Activated naive CD8-positive, alpha-beta T cell treated with anti-CD3 and anti-CD28 coated beads, Interleukin-2, amount 50 U/mL, for 24 hours (primary cell): ENCODE results near the gene ACOT11.

Source experiments
- ATAC-seq: fragments of 150-1000 bp; cut with Tn5 transposase; one replicate; pipeline ENCODE4 v1.10.0; 2021
- DNase-seq: peaks from one replicate; pipeline ENCODE4 v3.0.0; 2021
- H3K27ac Mint-ChIP-seq: one replicate; pipeline ENCODE4 v1.8.0; 2021; ENCODE audit warnings: mild to moderate bottlenecking, mixed read lengths
- H3K27me3 Mint-ChIP-seq: one replicate; pipeline ENCODE4 v1.8.0; 2021; ENCODE audit warnings: mixed read lengths
- H3K36me3 Mint-ChIP-seq: one replicate; pipeline ENCODE4 v1.8.0; 2021; ENCODE audit warnings: low read depth, mixed read lengths
- H3K4me1 Mint-ChIP-seq: one replicate; pipeline ENCODE4 v1.8.0; 2021; ENCODE audit warnings: mixed read lengths
- H3K4me3 Mint-ChIP-seq: one replicate; pipeline ENCODE4 v1.8.0; 2021; ENCODE audit warnings: mild to moderate bottlenecking, moderate library complexity, mixed read lengths
- H3K9me3 Mint-ChIP-seq: one replicate; pipeline ENCODE4 v1.8.0; 2021; ENCODE audit warnings: mixed read lengths

Gene ACOT11

DNA sequence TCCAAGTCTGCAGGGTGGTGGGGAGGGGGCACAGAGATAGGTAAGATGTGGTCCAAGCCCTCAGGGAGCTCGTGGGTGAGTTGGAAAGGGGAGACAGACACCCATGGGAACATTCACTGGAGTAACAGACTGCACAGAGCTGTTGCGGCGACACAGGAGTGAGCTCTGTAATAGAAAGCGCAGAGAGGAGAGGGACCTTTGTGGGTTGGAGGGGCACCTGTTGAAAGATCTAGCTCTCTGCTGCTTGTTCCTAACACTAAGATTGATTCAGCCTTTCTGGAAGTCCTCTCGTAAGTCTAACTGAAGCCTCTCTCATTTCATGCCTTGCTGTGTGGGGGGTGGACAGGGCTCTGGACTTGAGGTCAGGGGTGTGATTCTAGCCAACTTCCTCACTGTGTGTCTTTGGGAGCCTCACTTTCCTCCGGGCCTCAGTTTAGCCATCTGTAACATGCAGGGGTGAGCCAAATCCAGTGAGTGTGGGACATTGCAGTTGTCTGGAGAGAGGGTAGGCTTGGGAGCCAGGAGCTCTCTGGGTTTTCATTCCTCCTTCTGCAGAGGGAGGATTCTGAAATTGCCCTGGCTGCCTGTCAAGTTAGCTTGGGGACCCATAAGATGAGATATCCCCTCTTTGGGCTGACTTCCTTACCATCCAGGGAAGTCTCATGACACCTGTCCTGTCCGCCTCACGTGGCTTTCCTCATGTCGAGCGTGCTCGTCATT, 2.0 kb upstream of the ACOT11 start:
- Mint-ChIP-seq H3K4me3 (no peak overlapping the region), H3K27me3 (peaks cover 2% of the 10 kb centered on the region), H3K27ac (no peak overlapping the region), H3K36me3 (no peaks in the 10 kb centered on the region), H3K9me3 (no peaks in the 10 kb centered on the region), H3K4me1 (peaks cover 16% of the 10 kb centered on the region)
- ATAC-seq, result no peak
- no peak for DNase-seq

DNA sequence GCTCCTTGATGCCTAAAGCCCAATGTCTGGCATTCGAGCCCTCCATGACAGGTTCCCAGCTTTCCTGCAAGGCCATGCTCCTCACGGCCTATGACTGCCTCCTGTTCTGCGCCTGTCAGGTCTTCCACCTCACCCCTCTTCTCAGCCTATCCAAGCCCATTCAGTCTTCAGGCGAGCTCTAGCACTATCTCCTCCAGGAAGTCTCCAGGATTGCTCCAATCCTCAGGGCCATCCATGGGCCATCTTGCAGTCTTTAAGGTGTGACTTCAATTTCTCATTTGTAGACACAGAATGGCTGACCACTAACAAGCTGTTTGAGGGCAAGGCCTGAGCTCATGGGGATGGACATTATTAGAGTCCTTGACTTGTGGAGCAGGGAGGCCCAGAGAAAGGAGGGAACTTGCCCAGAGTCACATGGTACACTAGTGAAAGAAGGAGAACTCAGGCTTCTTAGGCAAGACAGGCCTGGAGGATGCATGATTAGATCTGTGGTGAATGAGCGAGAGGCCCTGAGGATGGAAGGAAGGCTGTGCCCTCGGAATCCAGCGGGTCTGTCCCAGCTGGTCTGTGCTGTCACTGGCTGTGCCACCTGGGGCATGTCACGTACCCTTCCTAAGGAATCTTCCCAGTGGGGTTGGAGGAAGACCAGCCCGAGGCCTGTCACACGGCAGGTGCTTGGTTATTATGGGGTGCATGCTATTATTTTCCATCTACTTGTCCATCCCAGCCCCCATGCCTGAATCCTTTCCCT, 1.2 kb upstream of the ACOT11 start:
- H3K4me3 Mint-ChIP-seq, result no peak overlapping the region
- no peak for ATAC-seq
- H3K4me1 Mint-ChIP-seq, result peaks cover 11% of the 10 kb centered on the region
- H3K27me3 Mint-ChIP-seq, result no peaks in the 10 kb centered on the region
- no peaks in the 10 kb centered on the region for H3K9me3 Mint-ChIP-seq
- H3K36me3 Mint-ChIP-seq, result no peaks in the 10 kb centered on the region
- no peak overlapping the region for H3K27ac Mint-ChIP-seq
- no peak for DNase-seq

DNA sequence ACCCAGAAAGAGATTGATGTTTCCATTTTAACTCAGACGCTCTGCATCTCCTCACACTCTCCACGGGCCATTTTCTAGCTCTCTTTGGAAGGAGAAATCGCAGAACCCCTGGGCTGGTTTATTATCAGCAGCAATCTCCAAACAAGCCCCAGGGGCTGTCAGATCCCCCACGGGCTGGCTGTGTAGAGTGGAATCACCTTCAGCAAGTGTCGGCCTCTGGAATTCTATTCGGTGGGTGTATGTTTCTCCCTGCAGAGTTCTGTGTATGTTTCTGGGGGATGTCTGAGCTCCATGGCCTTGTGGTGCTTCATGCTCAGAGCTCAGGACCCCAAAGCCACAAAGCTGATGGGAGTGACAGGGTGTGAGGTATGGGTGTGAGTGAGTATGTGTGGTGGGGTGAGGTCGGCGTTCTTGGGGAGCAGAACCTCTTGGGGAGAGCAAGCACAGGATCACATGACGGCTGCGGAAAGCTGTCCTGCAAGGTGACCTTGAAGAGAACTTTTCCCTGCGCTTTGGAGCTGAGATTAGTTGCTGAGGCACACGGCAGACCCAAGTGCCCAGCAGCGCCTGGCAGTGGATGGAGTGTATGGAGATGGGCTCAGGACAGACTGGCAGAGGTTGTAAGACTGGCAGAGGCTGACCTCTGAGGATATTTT, 489 bp downstream of the ACOT11 start:
- Mint-ChIP-seq H3K36me3 (no peaks in the 10 kb centered on the region), H3K9me3 (no peaks in the 10 kb centered on the region), H3K27ac (no peak overlapping the region), H3K4me1 (no peaks in the 10 kb centered on the region), H3K4me3 (no peak overlapping the region), H3K27me3 (no peaks in the 10 kb centered on the region)
- DNase-seq (no peak), ATAC-seq (no peak)

DNA sequence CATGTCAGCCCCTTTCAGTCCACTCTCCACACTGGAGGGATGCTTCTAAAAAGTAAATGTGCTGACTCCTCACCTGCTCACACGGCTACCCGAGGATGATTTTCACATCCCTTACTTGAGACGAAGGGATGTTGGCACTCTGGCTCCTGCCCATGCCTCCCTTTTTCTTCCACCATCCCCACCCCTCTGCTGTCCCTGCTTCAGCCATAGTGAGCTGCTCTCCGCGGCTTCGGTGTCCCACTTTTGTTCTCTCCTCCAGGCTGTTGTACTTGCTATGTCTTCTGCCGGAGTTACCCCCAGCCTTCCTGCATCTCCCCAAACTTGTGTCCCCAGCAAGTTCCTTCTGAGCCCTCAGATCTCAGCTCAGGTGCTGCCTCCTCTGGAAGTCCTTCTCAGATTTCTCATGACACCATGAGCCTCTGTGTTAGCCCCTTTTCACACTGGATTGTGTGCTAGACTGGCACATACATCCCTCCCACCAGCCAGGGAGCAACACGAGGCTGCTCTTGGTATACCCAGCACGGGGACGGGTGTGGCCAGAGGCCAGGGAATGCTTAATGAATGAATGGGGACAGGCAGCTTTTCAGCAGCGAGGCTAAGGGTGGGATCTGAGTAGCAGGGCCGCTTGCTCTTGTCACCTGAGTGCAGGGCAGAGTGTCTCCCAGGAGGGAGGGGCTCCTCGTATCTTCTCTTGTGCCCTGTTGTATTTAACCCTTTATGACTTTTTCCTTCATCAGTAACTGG, 1.3 kb downstream of the ACOT11 start:
- no peak for DNase-seq
- Mint-ChIP-seq H3K9me3 (no peaks in the 10 kb centered on the region), H3K4me1 (no peaks in the 10 kb centered on the region), H3K4me3 (no peak overlapping the region), H3K27me3 (no peaks in the 10 kb centered on the region), H3K27ac (no peak overlapping the region), H3K36me3 (no peaks in the 10 kb centered on the region)
- no peak for ATAC-seq

DNA sequence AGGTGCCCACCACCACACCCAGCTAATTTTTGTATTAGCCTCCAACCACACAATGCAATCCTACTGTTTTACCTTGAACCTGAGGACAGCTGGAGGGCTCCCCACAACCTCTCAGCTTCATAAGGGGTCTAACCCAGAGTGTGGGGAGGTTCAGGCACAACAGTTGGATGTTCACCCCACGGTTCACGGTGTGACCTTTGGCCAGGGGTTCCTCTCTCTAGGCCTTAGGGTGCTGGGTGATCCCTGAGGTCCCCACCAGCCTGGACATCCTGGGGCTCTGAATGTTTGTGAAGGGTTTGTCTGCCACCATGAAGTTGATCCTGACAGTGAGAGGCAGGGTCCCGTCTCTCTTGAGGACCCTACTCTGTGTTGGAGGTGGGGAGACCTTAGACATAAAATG, 3.9 kb downstream of the ACOT11 start:
- Mint-ChIP-seq H3K27ac (no peak overlapping the region), H3K4me1 (no peaks in the 10 kb centered on the region), H3K36me3 (no peaks in the 10 kb centered on the region), H3K4me3 (no peak overlapping the region), H3K27me3 (no peaks in the 10 kb centered on the region), H3K9me3 (no peaks in the 10 kb centered on the region)
- DNase-seq (no peak), ATAC-seq (no peak)

DNA sequence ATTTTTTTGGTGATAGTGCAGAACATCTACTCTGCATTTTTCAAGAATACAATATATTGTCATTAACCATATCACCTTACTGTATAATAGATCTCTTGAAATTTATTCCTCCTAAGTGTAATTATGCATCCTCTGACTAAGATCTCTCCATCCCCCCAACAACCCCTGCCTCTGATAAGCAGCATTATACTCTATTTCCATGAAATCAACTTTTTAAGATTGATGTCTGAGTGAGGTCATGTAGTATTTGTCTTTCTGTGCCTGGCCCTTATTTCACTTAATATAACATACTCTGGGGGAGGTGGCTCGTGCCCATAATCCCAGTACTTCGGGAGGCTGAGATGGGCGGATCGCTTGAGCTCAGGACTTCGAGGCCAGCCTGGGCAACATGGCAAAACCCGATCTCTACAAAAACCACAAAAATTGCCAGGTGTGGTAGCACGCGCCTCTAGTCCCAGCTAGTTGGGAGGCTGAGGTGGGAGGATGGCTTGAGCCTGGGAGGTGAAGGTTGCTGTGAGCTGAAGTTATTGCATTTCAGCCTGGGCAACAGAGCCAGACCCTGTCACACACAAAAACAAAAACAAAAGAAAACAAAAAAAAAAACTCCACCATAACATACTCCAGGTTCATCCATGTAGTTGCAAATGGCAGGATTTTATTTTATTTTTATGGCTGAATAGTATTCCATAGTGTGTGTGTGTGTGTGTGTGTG, 5.7 kb downstream of the ACOT11 start:
- Mint-ChIP-seq H3K27me3 (no peaks in the 10 kb centered on the region), H3K36me3 (no peaks in the 10 kb centered on the region), H3K9me3 (no peaks in the 10 kb centered on the region), H3K4me3 (no peak overlapping the region), H3K4me1 (no peaks in the 10 kb centered on the region), H3K27ac (no peak overlapping the region)
- ATAC-seq, result no peak
- no peak for DNase-seq

DNA sequence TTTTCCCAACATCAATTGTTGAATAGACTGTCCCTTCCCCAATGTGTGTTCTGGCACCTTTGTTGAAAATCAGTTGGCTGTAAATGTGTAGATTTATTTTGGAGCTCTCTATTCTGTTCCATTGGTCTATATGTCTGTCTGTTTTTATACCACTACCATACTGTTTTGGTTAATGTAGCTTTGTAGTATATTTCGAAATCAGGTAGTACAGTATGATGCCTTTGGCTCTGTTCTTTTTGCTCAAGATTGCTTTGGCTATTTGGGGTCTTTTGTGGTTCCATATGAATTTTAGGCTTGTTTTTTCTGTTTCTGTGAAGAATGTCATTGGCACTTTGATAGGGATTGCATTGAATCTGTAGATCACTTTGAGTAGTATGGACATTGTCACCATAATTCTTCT, 8.1 kb downstream of the ACOT11 start:
- no peaks in the 10 kb centered on the region for H3K36me3 Mint-ChIP-seq
- no peak overlapping the region for H3K27ac Mint-ChIP-seq
- no peaks in the 10 kb centered on the region for H3K4me1 Mint-ChIP-seq
- no peaks in the 10 kb centered on the region for H3K9me3 Mint-ChIP-seq
- ATAC-seq (no peak), DNase-seq (no peak)
- H3K4me3 Mint-ChIP-seq, result no peak overlapping the region
- no peaks in the 10 kb centered on the region for H3K27me3 Mint-ChIP-seq

DNA sequence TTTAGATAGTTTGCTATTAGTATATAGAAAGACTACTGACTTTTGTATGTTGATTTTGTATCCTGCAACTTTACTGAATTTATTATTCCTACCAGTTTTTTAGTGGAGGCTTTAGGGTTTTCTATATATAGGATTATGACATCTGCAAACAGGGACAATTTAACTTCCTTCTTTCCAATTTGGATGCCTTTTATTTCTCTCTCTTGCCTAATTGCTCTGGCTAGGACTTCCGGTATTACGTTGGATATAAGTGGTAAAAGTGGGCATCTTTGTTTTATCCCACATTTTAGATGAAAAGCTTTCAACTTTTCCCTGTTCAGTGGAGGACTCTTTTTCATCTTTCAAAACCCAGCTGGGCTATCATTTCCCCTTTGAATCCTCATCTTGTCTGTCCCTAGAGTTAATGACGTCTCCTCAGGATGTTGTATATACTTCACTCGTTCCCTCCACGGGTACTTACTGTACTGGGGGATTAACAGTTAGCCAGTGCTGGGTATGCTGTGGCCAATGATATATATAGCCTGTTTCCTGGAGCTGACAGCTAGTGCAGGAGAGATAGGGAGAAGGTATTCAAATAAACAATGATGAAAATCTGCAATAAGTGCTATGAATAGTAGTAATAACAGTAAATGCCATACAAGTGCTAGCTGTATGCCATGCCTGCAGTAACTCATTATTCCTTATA, 9.8 kb downstream of the ACOT11 start:
- Mint-ChIP-seq H3K4me3 (no peak overlapping the region), H3K9me3 (no peaks in the 10 kb centered on the region), H3K27me3 (no peaks in the 10 kb centered on the region), H3K36me3 (no peaks in the 10 kb centered on the region), H3K4me1 (no peaks in the 10 kb centered on the region), H3K27ac (no peak overlapping the region)
- DNase-seq, result no peak
- ATAC-seq, result no peak

DNA sequence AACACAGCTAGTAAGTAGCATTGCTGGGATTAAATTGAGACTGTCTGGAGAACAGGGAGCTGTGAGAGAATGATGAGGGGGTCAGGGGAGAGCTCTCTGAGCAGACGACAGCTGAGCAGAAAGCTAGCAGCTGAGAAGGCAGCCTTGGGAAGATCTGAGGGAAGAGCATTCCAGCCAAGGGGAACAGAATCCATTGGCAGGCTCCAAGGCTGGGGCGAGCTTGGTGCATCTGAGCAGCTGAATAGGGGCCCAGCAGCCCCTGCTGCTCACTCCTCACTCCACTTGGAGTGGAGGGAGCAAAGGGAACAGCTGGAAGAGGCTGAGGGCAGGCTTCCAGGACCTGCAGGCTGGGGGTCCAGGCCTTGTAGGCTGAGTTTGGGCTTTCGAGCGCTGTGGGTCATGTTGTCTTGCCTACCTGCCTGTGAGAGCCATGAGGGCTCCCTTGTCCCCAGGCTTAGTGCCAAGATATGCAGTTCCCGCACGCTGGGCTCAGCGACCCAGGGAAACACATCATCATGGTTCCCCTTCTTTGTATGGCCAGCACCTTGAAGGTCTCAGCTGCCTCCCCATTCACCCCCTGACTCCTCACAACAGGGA, 10.5 kb downstream of the ACOT11 start:
- no peak for ATAC-seq
- Mint-ChIP-seq H3K4me1 (no peaks in the 10 kb centered on the region), H3K4me3 (no peak overlapping the region), H3K9me3 (no peaks in the 10 kb centered on the region), H3K27me3 (no peaks in the 10 kb centered on the region), H3K27ac (no peak overlapping the region), H3K36me3 (no peaks in the 10 kb centered on the region)
- no peak for DNase-seq

DNA sequence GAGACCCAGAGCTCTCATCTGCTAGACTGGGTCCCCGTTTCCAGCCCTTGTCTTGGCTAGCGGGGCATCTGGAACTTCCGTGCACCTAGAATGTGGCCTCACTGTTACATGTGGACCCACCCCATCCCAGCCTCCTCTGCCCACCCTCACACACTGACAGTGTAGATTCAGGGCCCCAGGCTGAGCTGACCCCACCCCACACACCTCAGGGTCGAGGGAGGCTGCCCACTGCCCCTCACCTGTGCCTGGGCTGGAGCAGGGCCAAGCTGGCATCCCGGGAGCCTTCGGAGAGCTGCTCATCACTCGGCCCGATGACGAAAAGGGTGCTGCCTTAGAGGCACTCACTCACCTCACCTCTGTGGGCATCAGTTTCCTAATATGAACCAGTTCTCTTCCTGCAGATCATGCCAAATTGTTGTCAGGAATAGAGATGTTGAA, 11.1 kb downstream of the ACOT11 start:
- no peak for ATAC-seq
- H3K9me3 Mint-ChIP-seq, result no peaks in the 10 kb centered on the region

DNA sequence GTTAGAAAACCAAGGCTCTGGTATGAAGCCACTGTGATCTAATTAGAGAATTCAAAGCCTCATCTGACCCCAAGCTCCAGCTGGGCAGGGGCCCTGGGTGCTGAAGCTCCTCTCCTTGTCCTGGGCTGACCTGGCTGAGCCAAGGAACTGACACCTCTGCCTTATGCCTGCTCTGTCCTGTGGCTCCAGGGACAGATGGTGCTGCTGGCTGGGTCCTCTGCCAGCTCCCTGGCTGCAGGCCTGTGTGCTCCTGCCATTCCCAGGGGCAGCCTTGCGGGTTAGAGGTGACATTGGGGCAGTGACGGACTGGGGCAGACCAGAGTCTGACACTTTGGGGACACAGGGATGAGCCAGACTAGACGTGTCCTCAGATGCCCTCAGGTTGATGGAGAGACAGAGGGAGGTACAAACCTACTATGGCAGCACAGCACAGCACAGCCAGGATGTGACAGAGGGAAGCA, 11.8 kb downstream of the ACOT11 start:
- Mint-ChIP-seq H3K4me1 (no peaks in the 10 kb centered on the region), H3K4me3 (no peak overlapping the region), H3K36me3 (no peaks in the 10 kb centered on the region), H3K27ac (no peak overlapping the region), H3K9me3 (no peaks in the 10 kb centered on the region), H3K27me3 (no peaks in the 10 kb centered on the region)
- ATAC-seq, result no peak
- no peak for DNase-seq

More for the DNA sequence above, 11.1 kb downstream of the ACOT11 start:
- no peaks in the 10 kb centered on the region for H3K27me3 Mint-ChIP-seq
- H3K4me3 Mint-ChIP-seq, result no peak overlapping the region
- no peaks in the 10 kb centered on the region for H3K36me3 Mint-ChIP-seq
- H3K4me1 Mint-ChIP-seq, result no peaks in the 10 kb centered on the region
- H3K27ac Mint-ChIP-seq, result no peak overlapping the region
- no peak for DNase-seq

DNA sequence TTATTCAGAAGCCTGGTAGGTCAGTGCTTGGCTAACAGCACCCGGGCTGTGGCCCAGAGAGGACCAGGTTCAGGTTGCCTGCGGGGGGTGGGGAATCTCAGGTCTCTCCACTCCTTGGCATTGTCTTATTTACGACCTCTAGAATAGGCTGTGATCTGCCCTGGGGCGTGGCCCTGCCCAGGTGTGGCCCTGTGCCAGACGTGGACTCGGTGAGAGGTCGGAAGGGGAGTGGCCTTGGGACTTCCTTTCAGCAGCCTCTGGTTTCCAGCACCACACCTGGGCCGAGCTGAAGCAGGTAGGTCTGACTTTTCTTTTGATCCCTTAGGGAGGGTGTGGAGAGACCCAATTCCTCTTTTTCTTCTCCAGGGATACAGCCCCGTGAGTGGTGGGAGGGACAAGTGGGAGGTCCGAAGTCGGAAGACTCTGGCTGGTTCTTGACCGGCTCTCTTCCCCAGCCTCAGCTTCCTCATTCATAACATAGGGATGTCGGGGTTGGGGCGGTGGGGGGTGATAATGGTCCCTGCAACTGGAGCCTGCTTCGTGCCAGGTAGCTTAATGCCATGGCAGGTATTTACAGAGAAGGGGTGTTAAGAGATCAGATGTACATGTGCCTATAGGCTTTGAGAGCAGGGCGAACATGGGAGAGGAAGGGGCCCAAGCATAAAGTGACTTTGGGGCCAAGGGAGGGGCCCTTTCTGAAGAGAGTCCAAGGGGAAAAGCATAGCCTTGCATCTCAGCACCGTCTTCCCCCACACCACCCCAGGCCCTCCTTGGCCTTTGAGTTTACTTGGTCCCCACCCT, 16.5 kb downstream of the ACOT11 start:
- Mint-ChIP-seq H3K4me1 (no peaks in the 10 kb centered on the region), H3K36me3 (no peaks in the 10 kb centered on the region), H3K27ac (no peak overlapping the region), H3K9me3 (no peaks in the 10 kb centered on the region), H3K4me3 (no peak overlapping the region), H3K27me3 (no peaks in the 10 kb centered on the region)
- no peak for DNase-seq
- ATAC-seq, result no peak

DNA sequence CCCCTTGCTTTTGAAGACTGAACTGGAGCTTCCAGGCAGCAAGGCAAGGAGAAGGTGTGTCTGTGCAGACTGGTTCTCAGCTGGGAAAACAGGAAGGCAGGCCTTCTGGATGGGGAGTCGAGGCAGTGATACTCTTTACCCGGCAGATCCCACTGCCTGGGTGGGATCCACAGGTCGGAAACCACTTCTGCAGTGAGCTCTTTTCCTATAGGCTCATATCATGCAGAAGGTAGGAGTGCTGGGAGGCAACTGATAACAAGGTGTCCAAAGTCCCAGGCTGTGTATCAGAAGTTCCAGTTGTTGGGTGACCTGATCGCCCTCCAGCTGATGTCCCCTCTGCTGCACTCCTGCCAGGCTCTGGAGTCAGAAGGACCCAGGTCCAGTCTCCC, 17.1 kb downstream of the ACOT11 start:
- Mint-ChIP-seq H3K27ac (no peak overlapping the region), H3K36me3 (no peaks in the 10 kb centered on the region), H3K4me3 (no peak overlapping the region), H3K9me3 (no peaks in the 10 kb centered on the region), H3K27me3 (no peaks in the 10 kb centered on the region), H3K4me1 (no peaks in the 10 kb centered on the region)
- no peak for DNase-seq
- no peak for ATAC-seq
